GM18861 (cell line): ENCODE data around the gene LCMT2.
"Not testable (repeated sequence)": the region's sequence is repeated elsewhere in the genome, so short reads cannot be mapped to it uniquely, and the experiment has no call there.

ENCODE experiments used
- ATAC-seq: cut with Tn5 transposase; IDR thresholded peaks from one replicate; pipeline ENCODE4 v1.9.1; 2021; ENCODE audit not compliant: unreplicated experiment

The LCMT2 gene

DNA sequence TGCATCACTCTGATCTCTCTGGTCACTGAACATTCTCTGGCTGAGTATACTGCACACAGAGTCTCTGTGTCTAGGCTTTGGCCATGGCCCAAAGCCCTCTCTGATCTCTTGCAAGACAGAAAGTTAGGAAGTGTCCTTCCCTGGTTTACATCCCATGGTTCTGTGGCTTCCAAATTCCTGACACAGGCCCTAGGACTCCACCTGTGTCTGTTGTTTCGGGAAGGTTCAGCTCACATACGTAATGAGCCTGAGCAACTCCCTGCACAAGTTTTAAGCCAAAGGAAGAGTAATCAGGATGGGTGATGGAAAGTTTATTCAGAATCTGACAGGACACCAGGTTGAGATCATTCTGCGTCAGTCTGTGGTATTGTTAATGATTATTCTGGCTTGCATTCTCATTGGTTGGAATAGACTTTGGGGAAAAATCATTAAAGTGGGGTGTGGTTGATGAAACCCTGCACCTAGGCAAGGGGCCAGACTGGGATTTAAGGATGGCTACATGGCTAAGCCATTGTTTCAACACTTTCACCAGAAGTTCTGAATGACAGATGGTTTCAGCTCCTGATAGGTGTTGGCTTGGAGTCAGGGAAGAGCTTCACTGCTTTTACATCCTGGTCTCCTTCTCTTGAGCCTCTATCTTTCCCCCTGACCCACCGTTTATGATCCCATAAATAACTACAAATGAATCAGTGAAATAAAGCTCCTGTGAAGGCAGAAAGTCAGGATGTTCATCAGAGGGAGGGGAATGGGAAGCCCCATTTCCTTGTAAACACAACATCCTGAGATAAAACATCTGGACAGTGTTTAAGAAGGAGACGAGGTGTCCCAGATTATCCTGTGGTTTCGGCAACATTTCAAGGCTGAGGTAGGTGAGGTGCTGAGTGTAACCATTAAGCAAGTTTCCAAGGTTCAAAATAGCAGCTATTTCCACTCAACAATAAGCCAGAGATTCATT is 14.1 kb downstream of the LCMT2 start:
- ATAC-seq: no peak

- ATAC-seq: no peak
These were observed 16.2 kb downstream of the LCMT2 start for GRCh38 chr15:43314171-43314570.

- ATAC-seq: no peak
These were observed 18.0 kb downstream of the LCMT2 start for GRCh38 chr15:43312378-43312777.

DNA sequence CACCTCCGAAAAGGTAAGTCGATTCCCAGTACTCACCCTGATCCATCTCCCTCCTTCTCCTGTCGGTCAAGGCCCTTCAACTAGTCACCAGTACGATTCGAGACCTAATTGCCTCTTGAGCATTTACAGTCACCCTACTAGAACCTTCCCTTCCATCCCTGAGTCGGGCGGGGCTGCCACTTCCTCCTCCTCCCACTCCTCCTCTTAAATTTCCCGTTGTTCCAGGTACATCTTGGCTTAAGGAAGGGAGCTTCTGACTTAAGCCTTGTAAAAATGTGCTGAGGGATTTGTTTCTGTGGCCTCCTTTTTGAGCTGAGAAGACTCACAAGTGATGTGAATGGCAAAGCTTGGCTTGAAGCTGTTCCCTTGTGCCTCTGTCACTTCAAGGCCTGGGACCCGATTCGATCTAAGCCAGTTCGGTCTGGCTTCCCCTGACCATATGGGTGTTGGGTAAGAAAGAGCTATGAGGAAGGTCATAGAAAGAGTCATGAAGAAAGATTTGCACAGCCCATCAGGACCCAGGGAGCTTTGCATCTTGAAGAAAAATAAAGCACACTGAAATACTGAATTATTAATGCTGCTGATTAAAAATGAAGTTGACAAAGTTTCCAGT is 28.1 kb downstream of the LCMT2 start, which contains the start of gene TGM7:
Gene TGM7, minus strand, starts transcription at position 51 of the 613 bp plus-strand sequence.
- no peak for ATAC-seq

DNA sequence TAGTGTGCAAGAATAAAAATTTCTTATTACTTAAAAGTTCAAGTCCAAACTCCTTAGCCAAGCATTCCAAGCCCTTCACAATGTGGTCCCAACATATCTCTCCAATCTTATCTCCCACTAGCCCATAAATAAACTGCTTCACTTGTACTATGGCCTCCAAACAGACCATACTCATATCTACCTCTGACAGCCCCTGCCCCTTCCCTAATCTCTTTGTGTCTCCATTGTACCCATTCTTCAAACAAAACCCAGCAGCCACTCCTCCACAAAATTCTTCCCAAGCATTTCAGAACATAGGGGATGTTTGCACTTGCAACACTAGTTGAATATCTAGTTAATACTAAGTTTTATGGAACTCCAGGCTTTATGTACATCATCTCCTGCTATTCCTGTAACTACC is 30.5 kb downstream of the LCMT2 start:
- no peak for ATAC-seq

DNA sequence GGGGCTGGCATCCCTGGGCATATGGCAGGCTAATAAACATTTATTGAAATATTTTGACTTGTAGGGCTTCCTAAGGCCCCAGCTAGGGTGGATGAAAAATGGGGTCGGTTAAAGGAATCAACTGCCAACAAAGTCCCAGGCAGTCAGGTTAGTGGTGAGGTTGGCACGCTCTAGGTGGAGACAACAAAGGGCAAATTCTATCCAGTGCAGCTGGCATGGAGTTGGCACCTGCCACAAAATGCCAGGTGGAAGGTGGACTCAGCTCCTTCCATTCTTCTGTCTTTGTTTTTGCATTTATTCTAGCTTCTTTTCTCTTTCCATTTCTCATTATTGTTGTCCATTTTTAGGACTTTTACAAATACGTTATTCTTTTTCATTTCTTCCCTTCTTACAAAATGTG is 31.0 kb downstream of the LCMT2 start:
- no peak for ATAC-seq

DNA sequence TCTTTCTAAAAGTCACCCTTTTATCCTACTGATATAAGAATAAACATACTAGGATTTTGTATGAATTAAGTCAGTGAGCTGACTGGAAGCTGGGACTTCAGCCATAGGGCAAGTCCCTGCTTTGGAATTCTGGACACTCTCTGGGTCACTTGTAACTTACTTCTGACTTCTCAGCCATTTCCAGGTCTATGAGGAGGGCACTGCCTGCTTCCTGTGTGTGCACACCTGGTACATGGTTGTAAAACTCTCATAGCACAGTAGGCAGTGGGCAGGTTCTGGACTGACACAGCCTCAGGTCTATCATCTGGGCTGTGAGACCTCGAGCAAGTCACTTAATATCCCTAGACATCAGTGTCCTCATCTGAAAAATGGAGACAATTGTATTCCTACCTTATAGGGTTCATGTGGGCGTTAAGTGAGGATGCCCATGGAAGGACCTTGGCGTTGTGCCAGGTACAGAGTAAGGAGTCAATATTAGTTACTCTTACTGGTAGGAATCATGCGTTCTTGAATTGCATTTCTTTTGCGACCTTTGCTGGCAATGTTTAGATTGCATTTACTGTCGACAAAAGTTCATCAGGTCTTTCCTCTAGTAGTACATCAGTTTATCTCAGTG is 36.2 kb downstream of the LCMT2 start:
- ATAC-seq: no peak

GRCh38 chr15:43293432-43293831 is 36.9 kb downstream of the LCMT2 start:
- no peak for ATAC-seq

DNA sequence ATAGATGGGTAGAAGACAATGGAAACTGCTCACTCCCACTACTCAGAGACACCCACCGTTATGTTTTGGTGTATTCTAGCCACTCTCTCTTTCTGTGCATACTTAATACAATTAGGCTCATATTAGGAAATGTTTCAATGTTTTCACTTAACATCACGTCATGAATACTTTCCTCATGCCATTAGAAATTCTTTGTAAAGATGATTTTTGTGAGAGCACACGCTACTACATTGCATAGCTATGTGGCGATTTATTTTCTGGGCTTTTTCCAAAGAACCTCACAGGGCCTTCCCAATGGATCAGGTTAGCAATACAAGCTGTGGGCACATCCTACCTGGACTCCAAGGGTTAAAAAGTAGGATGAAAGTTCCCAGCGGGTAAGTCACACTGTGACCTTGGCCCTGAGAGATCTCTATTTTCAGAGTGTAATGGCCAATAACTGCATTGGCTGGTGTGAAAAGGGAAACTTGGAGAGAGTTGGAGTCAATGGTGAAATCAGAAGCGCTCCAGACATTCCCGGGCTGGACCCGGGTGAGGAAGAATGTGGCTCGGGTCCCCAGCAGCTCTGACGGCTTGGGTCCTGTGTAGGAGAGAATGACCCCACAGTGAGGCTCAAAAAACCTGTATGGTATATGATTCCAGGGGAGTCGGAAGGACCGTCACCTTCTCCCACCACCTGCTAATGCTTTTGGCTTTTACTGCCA is 37.8 kb downstream of the LCMT2 start:
- ATAC-seq: no peak

- ATAC-seq: not testable (repeated sequence)
These were observed 40.7 kb downstream of the LCMT2 start for GRCh38 chr15:43289656-43290055.

DNA sequence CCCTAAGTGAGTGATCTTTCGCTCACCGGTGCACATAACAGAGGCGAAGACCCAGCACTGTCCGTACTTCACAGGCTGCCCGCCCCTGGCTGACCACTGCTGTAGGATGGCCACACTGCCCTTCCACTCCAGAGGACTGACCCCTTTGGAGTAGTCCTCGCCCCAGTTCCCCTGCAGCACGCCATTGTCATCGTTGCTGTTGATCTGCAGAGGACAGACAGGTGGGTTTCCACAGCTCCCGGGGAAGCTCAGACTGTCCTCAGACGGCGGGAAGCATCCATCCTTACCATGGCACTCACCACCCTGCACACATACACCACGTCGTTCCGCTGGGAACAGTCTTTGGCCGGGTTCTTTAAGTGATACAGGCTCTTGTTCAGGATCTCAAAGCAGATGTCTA is 43.1 kb downstream of the LCMT2 start:
- no peak for ATAC-seq

DNA sequence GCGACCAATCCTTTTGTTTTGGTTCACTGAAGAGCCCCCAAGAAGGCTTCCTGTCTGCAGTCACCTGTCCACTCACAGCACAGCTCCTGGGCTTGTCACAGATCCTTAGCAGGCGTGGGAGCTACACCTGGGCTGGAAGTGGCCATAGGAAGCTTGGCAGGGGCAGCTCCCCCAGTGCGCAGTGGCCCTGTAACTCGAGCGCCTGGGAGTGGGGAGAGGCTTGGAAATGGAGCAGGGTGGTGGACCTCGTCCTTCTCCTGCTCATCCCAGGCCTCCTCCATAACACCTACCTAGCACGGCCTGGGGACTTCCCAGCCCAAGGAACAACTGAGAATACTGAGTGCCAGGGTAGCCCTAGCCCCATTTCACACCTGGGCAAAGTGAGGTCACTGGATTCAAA is 44.3 kb downstream of the LCMT2 start:
- no peak for ATAC-seq

DNA sequence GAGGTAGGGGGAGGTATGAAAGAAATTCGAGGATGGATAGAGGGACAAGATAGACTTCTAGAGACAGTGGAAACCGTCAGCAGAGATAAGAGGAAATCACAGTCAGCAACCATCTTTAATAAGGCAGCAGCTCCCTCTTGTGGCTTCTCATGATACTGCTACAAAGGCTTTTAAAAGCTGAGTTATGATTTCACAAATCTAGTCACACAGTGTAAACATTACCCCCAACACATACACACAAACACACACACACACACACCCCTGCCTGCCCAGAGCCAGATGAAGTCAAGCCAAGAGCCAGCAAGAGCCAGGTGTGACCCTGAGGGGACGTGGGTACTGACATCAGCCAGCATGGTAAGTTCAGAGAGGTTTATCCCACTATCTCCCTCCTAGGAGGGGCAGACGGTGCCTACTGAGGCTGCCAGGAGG is 44.8 kb downstream of the LCMT2 start:
- ATAC-seq: no peak

GRCh38 chr15:43283526-43283925 is 46.8 kb downstream of the LCMT2 start:
- no peak for ATAC-seq

- ATAC-seq: no peak
These were observed 48.3 kb downstream of the LCMT2 start for GRCh38 chr15:43281926-43282602.

- no peak for ATAC-seq
These were observed 49.4 kb downstream of the LCMT2 start for GRCh38 chr15:43280996-43281395.

DNA sequence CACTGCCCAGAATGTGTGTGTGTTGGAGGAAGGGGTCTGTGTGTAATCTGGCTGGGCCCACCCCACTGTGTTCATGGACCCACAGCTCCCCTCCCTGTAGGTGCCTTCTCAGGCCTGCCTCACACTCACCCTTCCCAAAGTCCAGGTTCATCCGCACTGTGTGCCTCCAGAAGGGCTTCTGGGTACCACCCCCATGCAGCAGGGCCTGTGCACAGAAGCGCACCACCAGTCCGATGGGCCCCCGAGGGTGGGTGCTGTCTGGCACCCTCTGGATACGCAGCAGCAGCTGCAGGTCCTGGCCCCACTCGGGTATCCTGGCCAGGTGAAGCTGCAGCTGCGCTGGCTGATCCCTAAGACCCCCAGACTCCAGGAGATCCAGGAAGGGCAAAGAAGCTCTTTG is 50.9 kb downstream of the LCMT2 start:
- ATAC-seq: no peak

- no peak for ATAC-seq
These were observed 51.5 kb downstream of the LCMT2 start for GRCh38 chr15:43278869-43279268.

DNA sequence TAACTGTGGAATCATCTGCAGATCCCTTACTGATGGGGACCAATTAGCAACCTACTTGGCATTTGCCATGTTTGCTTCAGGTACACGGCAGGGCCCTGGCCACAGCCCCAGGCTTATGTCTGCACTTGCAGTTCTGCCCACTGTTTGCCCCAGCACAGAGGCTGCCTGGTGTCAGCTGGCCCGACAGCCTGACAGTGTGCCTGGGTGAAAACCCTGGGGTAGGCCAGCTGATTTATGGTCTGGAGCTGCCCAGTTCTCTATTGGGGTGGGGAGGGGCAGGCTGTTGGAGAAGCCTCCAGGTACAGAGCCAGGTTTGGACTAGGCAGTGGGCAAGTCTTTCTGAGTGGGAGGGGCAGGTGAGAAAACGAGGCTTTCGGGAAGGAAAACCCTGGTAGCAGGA is 52.5 kb downstream of the LCMT2 start:
- no peak for ATAC-seq

DNA sequence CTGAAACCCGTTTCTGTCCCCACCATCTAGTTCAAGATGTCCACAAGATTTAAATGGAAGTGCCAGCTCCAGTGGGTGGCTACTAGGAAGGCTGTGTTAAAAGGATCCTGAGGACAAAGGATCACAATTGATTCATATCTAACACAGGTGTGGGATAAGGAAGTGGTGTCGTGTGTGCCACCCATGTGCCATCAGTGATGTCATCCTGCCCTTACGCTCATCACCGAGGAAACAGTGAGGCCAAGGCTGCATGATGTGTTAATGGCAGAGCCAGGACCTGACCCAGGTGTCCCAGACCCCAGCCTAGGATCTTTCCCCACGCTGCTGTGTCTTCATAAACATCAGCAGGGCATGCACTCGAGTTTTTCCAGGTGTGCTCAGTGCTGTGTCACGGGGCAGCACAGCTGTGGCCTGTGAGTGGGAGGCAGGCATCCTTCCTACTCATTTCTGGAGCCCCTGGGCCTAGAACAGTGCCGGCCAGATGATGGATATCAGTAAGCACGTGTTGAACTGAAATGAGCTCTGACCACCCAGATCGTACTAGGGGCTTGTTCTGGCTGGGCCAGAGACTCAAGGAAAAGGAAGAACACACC is 53.0 kb downstream of the LCMT2 start:
- ATAC-seq: no peak
